Gastroesophageal sphincter (tissue), 4 donors: ENCODE results near the gene AQP12B. TPM values are rescaled to one million over a fixed set of nuclear protein-coding genes. Genes with fewer than 3 reads are reported as not detected.

Experiments
- ATAC-seq: fragments of 150-250 bp; one replicate; pipeline ENCODE4 v1.9.1; 2016; ENCODE audit warnings: mild to moderate bottlenecking, moderate library complexity
- H3K27ac ChIP-seq, 4 donors: fragments of 200-600 bp; sonication (generic) in 3 of 4; 1 replicate in 3 of 4; 2 replicates in 1 of 4; pipeline ENCODE4 v1.5.1; 2016 to 2019
- H3K27me3 ChIP-seq: fragments of 200-600 bp; sonication (generic); one replicate; pipeline ENCODE4 v1.5.1; 2019
- H3K36me3 ChIP-seq, 2 donors: fragments of 200-600 bp; sonication (generic); one replicate each; pipeline ENCODE4 v1.5.1; 2019; ENCODE audit warnings: control low read depth in 1 of 2
- H3K4me1 ChIP-seq, 3 donors: fragments of 200-600 bp; sonication (generic); 1 replicate in 2 of 3; 2 replicates in 1 of 3; pipeline ENCODE4 v1.5.1; 2016 to 2019; ENCODE audit warnings: control low read depth in 2 of 3
- H3K4me3 ChIP-seq, 2 donors: fragments of 200-600 bp; sonication (generic); one replicate each; pipeline ENCODE4 v1.5.1; 2019; ENCODE audit warnings: mild to moderate bottlenecking in 1 of 2, moderate library complexity in 1 of 2
- H3K9me3 ChIP-seq, 3 donors: fragments of 200-600 bp; sonication (generic); one replicate each; pipeline ENCODE4 v1.5.1; 2017 to 2019; ENCODE audit warnings: control low read depth in 2 of 3
- EP300 ChIP-seq: sonication (generic); formaldehyde crosslinking; IDR thresholded peaks from one replicate; pipeline ENCODE4 v1.6.1; 2017; ENCODE audit warnings: antibody characterized with exemption, mild to moderate bottlenecking
- POLR2A ChIP-seq, 2 donors: fragments of 450-650 bp; IDR thresholded peaks; one replicate each; pipeline ENCODE4 v1.6.1; 2017; ENCODE audit warnings: antibody characterized with exemption in 2 of 2, mild to moderate bottlenecking in 2 of 2, moderate library complexity in 1 of 2
- POLR2AphosphoS5 ChIP-seq: sonication (generic); formaldehyde crosslinking; IDR thresholded peaks from one replicate; pipeline ENCODE4 v1.6.1; 2017; ENCODE audit warnings: antibody characterized with exemption
- WGBS, 2 donors: methylation state at CpG; one replicate each; pipeline ENCODE4 v1.1.5; 2018; ENCODE audit warnings: low coverage in 1 of 2; 5-methylcytosine and 5-hydroxymethylcytosine counted together
- total RNA-seq, 4 donors: library from RNA; depleted of rRNA; stranded (reverse); fragments of >200 nt; gene quantifications; one replicate each; pipeline ENCODE4 v1.1.0, GENCODE V29; 2016
- TF ChIP-seq, protein P1 (sequence below), 4 experiments: fragments of 200-600 bp in 2 of 4; fragments of 450-650 bp in 2 of 4; sonication (generic) in 1 of 4; IDR thresholded peaks; one replicate each; pipeline ENCODE4 v1.5.1; 2017 to 2019; ENCODE audit warnings: antibody characterized with exemption in 4 of 4, mild to moderate bottlenecking in 2 of 4, moderate library complexity in 2 of 4

The AQP12B gene
- total RNA-seq, 4 donors from 2014 or later: not detected

DNA sequence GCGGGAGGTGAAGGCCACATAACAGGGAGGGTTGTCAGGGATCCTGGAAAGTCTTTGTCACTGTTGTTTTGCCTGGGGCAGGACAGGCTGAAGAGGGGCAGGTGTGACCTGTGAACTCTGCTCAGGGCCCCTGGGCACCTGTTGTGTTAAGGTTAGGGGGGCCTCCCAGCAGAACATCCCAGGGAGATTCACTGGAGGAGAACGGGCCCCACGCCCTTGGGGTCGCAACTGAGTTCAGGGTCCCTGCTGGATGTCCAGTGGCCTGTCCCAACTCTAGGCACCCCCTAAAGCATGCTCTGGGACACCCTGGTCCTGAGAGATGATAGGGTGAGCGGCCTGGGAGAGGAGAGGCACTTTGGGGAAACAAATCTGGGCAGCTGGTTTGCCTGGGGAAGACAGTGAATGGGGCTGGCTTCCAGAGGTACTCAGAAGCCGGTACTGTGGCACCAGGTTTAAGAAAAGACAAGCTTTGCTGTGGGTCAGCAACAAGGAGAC lies 34.5 kb downstream of the AQP12B start:
- Histone ChIP-seq H3K9me3 (no peaks in the 10 kb centered on the region), H3K27ac (no peak overlapping the region), H3K27me3 (peaks cover 96% of the 10 kb centered on the region), H3K36me3 (no peaks in the 10 kb centered on the region), H3K4me1 (no peaks in the 10 kb centered on the region), H3K4me3 (no peak overlapping the region)
- no peak for TF ChIP-seq EP300
- TF ChIP-seq, protein P1, sequence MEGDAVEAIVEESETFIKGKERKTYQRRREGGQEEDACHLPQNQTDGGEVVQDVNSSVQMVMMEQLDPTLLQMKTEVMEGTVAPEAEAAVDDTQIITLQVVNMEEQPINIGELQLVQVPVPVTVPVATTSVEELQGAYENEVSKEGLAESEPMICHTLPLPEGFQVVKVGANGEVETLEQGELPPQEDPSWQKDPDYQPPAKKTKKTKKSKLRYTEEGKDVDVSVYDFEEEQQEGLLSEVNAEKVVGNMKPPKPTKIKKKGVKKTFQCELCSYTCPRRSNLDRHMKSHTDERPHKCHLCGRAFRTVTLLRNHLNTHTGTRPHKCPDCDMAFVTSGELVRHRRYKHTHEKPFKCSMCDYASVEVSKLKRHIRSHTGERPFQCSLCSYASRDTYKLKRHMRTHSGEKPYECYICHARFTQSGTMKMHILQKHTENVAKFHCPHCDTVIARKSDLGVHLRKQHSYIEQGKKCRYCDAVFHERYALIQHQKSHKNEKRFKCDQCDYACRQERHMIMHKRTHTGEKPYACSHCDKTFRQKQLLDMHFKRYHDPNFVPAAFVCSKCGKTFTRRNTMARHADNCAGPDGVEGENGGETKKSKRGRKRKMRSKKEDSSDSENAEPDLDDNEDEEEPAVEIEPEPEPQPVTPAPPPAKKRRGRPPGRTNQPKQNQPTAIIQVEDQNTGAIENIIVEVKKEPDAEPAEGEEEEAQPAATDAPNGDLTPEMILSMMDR (IDR thresholded peaks at IDR 0.05): no peak
- TF ChIP-seq POLR2AphosphoS5: no peak
- no peak for TF ChIP-seq POLR2A (IDR thresholded peaks at IDR 0.05)
- no peak for ATAC-seq
- WGBS, 2 donors: 100% methylated on average over 4 of the region's 6 CpGs; no CpG with 5 or more reads in 1 of the 2 donors

DNA sequence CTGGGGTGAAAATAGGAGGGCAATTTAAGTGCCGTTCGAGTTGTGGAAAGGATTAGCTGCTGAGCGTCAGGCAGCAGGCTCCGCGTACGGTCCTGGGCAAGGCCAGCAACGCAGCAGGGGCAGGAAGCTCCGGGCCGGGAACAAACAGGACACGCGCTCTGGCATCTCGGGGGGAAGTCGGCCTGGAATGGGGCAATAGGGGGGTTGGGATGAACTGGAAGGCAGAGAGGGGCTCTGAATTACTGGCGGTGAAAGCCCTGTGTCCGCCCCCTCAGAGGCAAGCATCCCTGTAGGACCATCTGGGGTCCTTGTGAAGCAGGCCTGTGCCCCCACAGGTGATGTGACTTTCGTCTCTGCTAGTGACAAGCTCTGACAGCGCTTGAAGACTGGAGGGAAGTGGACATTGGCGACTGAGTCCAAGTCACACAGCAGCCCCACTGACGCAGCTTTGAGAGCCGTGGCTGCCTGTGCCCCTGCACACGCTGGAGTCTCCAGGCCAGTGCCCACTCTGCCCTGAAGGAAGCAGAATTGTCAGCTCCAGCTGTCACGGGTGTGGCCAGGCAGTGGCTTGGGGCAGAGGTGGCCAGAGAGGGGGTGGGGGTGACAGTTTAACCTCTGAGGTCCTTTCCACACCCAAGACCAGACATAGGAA lies 35.1 kb downstream of the AQP12B start:
- no peaks in the 10 kb centered on the region for H3K4me1 ChIP-seq
- WGBS, 2 donors: 47 to 60% methylated on average over 3 to 10 of the region's 22 CpGs
- no peaks in the 10 kb centered on the region for H3K9me3 ChIP-seq
- peaks cover 96% of the 10 kb centered on the region for H3K27me3 ChIP-seq
- H3K27ac ChIP-seq: no peak overlapping the region
- H3K36me3 ChIP-seq: no peaks in the 10 kb centered on the region
- TF ChIP-seq EP300 (no peak), POLR2A (IDR thresholded peaks at IDR 0.05) (no peak), POLR2AphosphoS5 (no peak)
- TF ChIP-seq, protein P1 (IDR thresholded peaks at IDR 0.05): no peak
- no peak overlapping the region for H3K4me3 ChIP-seq
- no peak for ATAC-seq

- no peaks in the 10 kb centered on the region for H3K4me1 ChIP-seq
- peaks cover 96% of the 10 kb centered on the region for H3K27me3 ChIP-seq
- no CpG with 5 or more reads among the region's 30 CpGs for WGBS, 2 donors
- no peak for ATAC-seq
- H3K9me3 ChIP-seq: no peaks in the 10 kb centered on the region
- H3K36me3 ChIP-seq: no peaks in the 10 kb centered on the region
- H3K27ac ChIP-seq: no peak overlapping the region
- H3K4me3 ChIP-seq: no peak overlapping the region
- no peak for TF ChIP-seq POLR2AphosphoS5
- TF ChIP-seq, protein P1 (IDR thresholded peaks at IDR 0.05): no peak
Measured at GRCh38 chr2:240646900-240647502, 35.7 kb downstream of the AQP12B start.

DNA sequence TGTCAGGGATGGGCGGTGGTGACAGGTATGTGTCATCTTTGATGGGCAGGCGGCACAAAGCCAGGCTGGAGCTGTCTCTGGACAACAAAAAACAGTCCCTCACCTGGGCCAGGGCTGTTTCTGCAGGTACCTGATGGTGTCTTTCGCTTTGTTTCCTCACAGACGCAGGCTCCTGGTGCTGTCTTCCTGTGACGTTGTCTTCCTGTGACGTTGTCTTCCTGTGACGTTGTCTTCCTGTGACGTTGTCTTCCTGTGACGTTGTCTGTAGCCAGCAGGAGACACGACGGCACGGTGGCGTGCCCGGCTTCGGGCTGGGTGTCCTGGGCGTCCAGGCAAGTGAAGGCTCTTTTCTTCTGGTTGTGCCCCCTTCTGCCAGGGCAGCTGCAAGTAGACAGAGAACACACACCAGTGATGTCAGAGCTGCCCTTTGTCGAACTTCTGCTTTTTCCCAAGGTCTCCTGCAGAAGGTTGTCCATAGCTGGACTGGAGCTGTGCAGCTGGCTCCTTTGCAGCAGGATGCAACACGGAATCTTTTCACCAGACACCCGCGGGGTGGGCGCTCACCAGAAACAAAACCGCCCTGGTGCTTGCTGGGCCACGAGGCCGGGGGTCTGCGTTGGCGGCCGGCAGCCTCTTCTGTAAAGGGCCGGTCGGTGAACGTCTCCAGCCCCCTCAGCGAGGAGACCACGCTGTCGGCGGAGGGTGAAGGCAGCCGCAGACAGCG lies 36.3 kb downstream of the AQP12B start:
- Histone ChIP-seq H3K4me3 (no peak overlapping the region), H3K9me3 (no peaks in the 10 kb centered on the region), H3K36me3 (no peaks in the 10 kb centered on the region), H3K27me3 (peaks cover 93% of the 10 kb centered on the region), H3K4me1 (no peaks in the 10 kb centered on the region), H3K27ac (no peak overlapping the region)
- TF ChIP-seq, protein P1 (IDR thresholded peaks at IDR 0.05): no peak
- TF ChIP-seq EP300 (no peak), POLR2A (IDR thresholded peaks at IDR 0.05) (no peak), POLR2AphosphoS5 (no peak)
- no peak for ATAC-seq
- 87 to 100% methylated on average over 1 to 3 of the region's 36 CpGs for WGBS, 2 donors
